Fibroblast of the conjunctiva (primary cell): ENCODE measurements around the gene HBA1.
"Not testable (repeated sequence)": the region's sequence is repeated elsewhere in the genome, so short reads cannot be mapped to it uniquely, and the experiment has no call there.

Source experiments
- DNase-seq: peaks from one replicate; pipeline ENCODE4 v3.0.0-alpha.2; 2010; ENCODE audit warnings: low read depth

Gene HBA1

DNA sequence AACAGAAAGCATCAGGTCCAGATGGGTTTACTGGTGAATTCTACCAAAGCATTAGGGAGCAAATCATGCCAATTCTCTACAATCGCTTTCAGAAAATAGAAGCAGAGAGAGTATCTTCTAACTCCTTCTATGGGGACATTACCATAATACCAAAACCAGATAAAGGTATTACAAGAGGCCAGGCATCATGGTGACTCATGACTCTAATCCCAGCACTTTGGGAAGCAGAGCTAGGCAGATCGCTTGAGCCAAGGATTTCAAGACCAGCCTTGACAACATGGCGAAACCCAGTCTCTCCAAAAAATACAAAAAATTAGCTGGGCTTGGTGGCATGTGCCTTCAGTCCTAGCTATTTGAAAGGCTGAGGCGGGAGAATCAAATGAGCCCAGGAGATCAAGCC, 26.8 kb downstream of the HBA1 start:
- no peak for DNase-seq

DNA sequence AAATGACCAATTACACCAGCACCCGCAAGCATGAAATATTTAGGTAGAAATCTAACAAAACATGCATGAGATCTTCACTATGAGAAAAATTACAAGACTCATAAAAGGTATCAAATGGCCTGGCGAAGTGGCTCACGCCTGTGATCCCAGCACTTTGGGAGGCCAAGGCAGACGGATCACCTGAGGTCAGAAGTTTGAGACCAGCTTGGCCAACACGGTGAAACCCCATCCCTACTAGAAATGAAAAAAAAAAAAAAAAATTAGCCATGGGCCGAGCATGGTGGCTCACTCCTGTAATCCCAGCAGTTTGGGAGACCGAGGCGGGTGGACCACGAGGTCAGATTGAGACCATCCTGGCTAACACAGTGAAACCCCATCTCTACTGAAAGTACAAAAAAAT, 27.6 kb downstream of the HBA1 start:
- not testable (repeated sequence) for DNase-seq

DNA sequence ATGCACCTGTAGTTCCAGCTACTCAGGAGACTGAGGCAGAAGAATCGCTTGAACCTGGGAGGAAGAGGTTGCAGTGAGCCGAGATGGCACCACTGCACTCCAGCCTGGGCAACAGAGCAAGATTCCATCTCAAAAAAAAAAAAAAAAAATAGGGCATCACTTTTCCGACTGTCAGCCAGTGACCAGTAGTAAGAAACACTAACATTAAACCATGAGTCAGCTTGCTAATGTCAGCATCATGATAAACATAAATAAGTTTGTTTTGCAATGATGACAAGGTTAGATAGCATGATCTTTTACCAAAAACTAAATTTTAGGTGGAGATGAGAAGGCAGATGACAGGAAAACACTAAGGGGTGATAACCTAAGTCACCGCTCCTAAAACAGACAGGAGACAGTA, 32.9 kb downstream of the HBA1 start:
- not testable (repeated sequence) for DNase-seq

DNA sequence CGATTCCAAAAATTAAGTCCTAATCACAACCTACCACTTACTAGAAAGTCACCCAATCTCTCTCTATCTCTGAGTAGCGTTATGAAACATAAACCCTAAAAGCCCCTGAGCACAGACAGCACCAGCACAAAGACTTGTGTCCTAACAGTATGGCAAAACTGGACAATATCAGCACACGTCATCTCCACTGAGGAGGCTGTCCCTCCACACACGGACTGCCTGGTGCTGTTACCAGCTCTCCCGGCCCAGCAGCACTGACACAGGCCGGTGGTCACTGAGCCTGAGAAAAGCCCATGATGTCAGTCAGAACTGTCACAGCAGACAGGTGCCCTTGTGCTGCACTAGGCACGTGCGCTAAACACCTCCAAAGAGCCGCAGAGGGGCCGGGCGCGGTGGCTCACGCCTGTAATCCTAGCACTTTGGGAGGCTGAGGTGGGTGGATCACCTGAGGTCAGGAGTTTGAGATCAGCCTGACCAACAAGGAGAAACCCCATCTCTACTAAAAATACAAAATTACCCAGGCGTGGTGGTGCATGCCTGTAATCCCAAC, 35.2 kb downstream of the HBA1 start:
- DNase-seq: not testable (repeated sequence)

GRCh38 chr16:212999-213398, 36.5 kb downstream of the HBA1 start:
- DNase-seq: no peak

GRCh38 chr16:220021-220420, 43.5 kb downstream of the HBA1 start:
- no peak for DNase-seq
